B cell (primary cell): ENCODE data around the gene NUP214. TPM values are rescaled to one million over a fixed set of nuclear protein-coding genes. Genes with fewer than 3 reads are reported as not detected.
A peak's percentile ranks its signal among the peaks of the same experiment; 100 is the strongest.

ENCODE experiments used
- ATAC-seq: fragments of 200-7000 bp; cut with Tn5 transposase; one replicate; pipeline ENCODE4 v1.10.0; 2021; ENCODE audit warnings: low read depth, mild to moderate bottlenecking, moderate number of reproducible peaks, moderate library complexity
- CTCF ChIA-PET: fragments of 350-600 bp; sonication (Branson Sonifier 250); formaldehyde crosslinking; loops from one replicate; lab custom pipeline; 2021; ENCODE audit warnings: antibody characterized with exemption, inconsistent platforms; lab: Charles Lee
- POLR2A ChIA-PET: fragments of 350-600 bp; sonication (Branson Sonifier 250); formaldehyde crosslinking; loops from one replicate; lab custom pipeline; 2021; ENCODE audit warnings: antibody characterized with exemption; lab: Charles Lee
- DNase-seq: peaks from one replicate; pipeline ENCODE4 v3.0.0; 2013
- H2AFZ ChIP-seq: 2 replicates; pipeline ENCODE4 v1.6.1; 2012; ENCODE audit warnings: mild to moderate bottlenecking, low read depth, low read length; ENCODE audit not compliant: insufficient read depth, poor library complexity, severe bottlenecking
- H3K27ac ChIP-seq, 2 donors: 1 replicate in 1 of 2; 2 replicates in 1 of 2; pipeline ENCODE4 v1.5.1; 2012 to 2013; ENCODE audit warnings: low read length in 2 of 2, mild to moderate bottlenecking in 2 of 2, moderate library complexity in 1 of 2
- H3K27me3 ChIP-seq, 4 experiments: fragments of 200-600 bp in 1 of 4; sonication (generic) in 1 of 4; replicated peaks in 1 of 4; 1 replicate in 2 of 4; 2 replicates in 2 of 4; pipeline versions ENCODE4 v1.6.1 to v1.7.0; 2013 to 2016; ENCODE audit warnings: low read length in 3 of 4, mild to moderate bottlenecking in 2 of 4, mixed read lengths in 1 of 4, moderate library complexity in 1 of 4; ENCODE audit not compliant: insufficient read depth in 4 of 4, control insufficient read depth in 3 of 4; ENCODE audit errors: control extremely low read depth in 1 of 4
- H3K36me3 ChIP-seq, 2 experiments: replicated peaks in 1 of 2; 1 replicate in 1 of 2; 2 replicates in 1 of 2; pipeline versions ENCODE4 v1.6.1 to v1.7.1; 2013; ENCODE audit warnings: low read length in 1 of 2; ENCODE audit not compliant: insufficient read depth in 2 of 2, control insufficient read depth in 1 of 2; ENCODE audit errors: control extremely low read depth in 1 of 2, extremely low read depth in 1 of 2
- H3K4me1 ChIP-seq, 2 donors: fragments of 200-600 bp in 1 of 2; sonication (generic) in 1 of 2; 1 replicate in 1 of 2; 2 replicates in 1 of 2; pipeline versions ENCODE4 v1.5.1 to v1.6.1; 2013 to 2017; ENCODE audit warnings: low read length in 2 of 2; ENCODE audit not compliant: control insufficient read depth in 2 of 2, insufficient read depth in 2 of 2
- H3K4me2 ChIP-seq: replicated peaks from 2 replicates; pipeline ENCODE3; 2012; ENCODE audit warnings: mild to moderate bottlenecking, low read depth, low read length; ENCODE audit not compliant: poor library complexity, severe bottlenecking
- H3K4me3 ChIP-seq, 5 experiments: fragments of 200-600 bp in 1 of 5; sonication (generic) in 1 of 5; 1 replicate in 3 of 5; 2 replicates in 2 of 5; pipeline versions ENCODE4 v1.5.1 to v1.7.0; 2011 to 2016; ENCODE audit warnings: low read length in 4 of 5, mild to moderate bottlenecking in 4 of 5, low read depth in 2 of 5, control low read depth in 1 of 5, moderate library complexity in 1 of 5; ENCODE audit not compliant: insufficient read depth in 1 of 5; ENCODE audit errors: control extremely low read depth in 1 of 5, extremely low read depth in 1 of 5
- H3K79me2 ChIP-seq: fragments of 200-600 bp; sonication (generic); one replicate; pipeline ENCODE4 v1.6.0; 2016; ENCODE audit warnings: low read length; ENCODE audit not compliant: control insufficient read depth, insufficient read depth
- H3K9ac ChIP-seq: fragments of 200-600 bp; sonication (generic); 2 replicates; pipeline ENCODE4 v1.6.1; 2017; ENCODE audit warnings: mild to moderate bottlenecking, low read length, moderate library complexity
- H3K9me3 ChIP-seq, 3 donors: one replicate each; pipeline versions ENCODE4 v1.6.1 to v1.7.1; 2013; ENCODE audit warnings: low read length in 2 of 3; ENCODE audit not compliant: control insufficient read depth in 2 of 3, insufficient read depth in 1 of 3; ENCODE audit errors: control extremely low read depth in 1 of 3
- H4K20me1 ChIP-seq: 2 replicates; pipeline ENCODE4 v1.6.0; 2012; ENCODE audit warnings: mild to moderate bottlenecking, low read length; ENCODE audit not compliant: insufficient read depth, control insufficient read depth, poor library complexity, severe bottlenecking
- H3K27ac Mint-ChIP-seq: one replicate; pipeline ENCODE4 v1.8.0; 2021; ENCODE audit warnings: mixed read lengths
- H3K27me3 Mint-ChIP-seq: one replicate; pipeline ENCODE4 v1.8.0; 2021; ENCODE audit warnings: mixed read lengths
- H3K4me1 Mint-ChIP-seq: one replicate; pipeline ENCODE4 v1.8.0; 2021; ENCODE audit warnings: mixed read lengths
- H3K4me3 Mint-ChIP-seq: one replicate; pipeline ENCODE4 v1.8.0; 2021; ENCODE audit warnings: mixed read lengths
- H3K9me3 Mint-ChIP-seq: one replicate; pipeline ENCODE4 v1.8.0; 2022; ENCODE audit warnings: mixed read lengths; ENCODE audit not compliant: insufficient read depth
- CTCF ChIP-seq: fragments of 200-600 bp; IDR thresholded peaks from one replicate; pipeline ENCODE4 v1.8.0; 2022; ENCODE audit warnings: antibody characterized with exemption, mild to moderate bottlenecking
- EZH2 ChIP-seq: IDR thresholded peaks from 2 replicates; pipeline ENCODE4 v1.6.1; 2012; ENCODE audit warnings: borderline replicate concordance, low read depth, mild to moderate bottlenecking, moderate library complexity, low read length; ENCODE audit not compliant: insufficient read depth, poor library complexity, severe bottlenecking
- WGBS: methylation state at CpG from one replicate; pipeline ENCODE4 v1.1.5; 2013; ENCODE audit warnings: missing lambda C conversion rate; ENCODE audit not compliant: insufficient coverage; 5-methylcytosine and 5-hydroxymethylcytosine counted together
- intact Hi-C: fragments of 100-400 bp; cut with micrococcal nuclease; formaldehyde crosslinking; loops from one replicate; pipeline ENCODE4 v1.10.0; 2022
- polyA plus RNA-seq: library from polyadenylated mRNA; depleted of rRNA; stranded (reverse); fragments of >200 nt; gene quantifications from 2 replicates; pipeline ENCODE4 v1.2.3, GENCODE V29; 2012
- total RNA-seq, 2 donors: library from RNA; stranded (reverse); fragments of 120-200 nt in 1 of 2; gene quantifications; 1 replicate in 1 of 2; 2 replicates in 1 of 2; pipeline versions ENCODE4 v1.2.3 to v1.2.4, GENCODE V29; 2013 to 2022

The NUP214 gene
- total and polyA plus RNA-seq, 2 donors (not counting 1 experiment from before 2014, with no cell fraction given), result 19.0 to 94.6 TPM

- H3K4me3 ChIP-seq, result no peak overlapping the region
- H3K27me3 ChIP-seq, result no peaks in the 10 kb centered on the region
- TF ChIP-seq EZH2, result no peak
- no peak for TF ChIP-seq CTCF
- peaks cover 0 to 17% of the 10 kb centered on the region in 2 experiments for H3K36me3 ChIP-seq
- H3K27ac Mint-ChIP-seq, result peak overlapping the region; percentile 43
- H4K20me1 ChIP-seq, result no peaks in the 10 kb centered on the region
- peaks cover 7 to 13% of the 10 kb centered on the region in 2 donors for H3K4me1 ChIP-seq
- H3K4me1 Mint-ChIP-seq, result peaks cover 7% of the 10 kb centered on the region
- H3K9me3 ChIP-seq, result no peaks in the 10 kb centered on the region
- H3K4me3 Mint-ChIP-seq, result no peak overlapping the region
- no peaks in the 10 kb centered on the region for H3K9me3 Mint-ChIP-seq
- no peaks in the 10 kb centered on the region for H3K79me2 ChIP-seq
- no peak overlapping the region for H3K4me2 ChIP-seq
- ChIA-PET POLR2A (no interaction called here), CTCF (no interaction called here)
- intact Hi-C loops, result no loop called here
- 98% methylated on average over 4 of the region's 6 CpGs for WGBS
- no peak overlapping the region for H2AFZ ChIP-seq
- ATAC-seq, result no peak
- H3K27me3 Mint-ChIP-seq, result no peaks in the 10 kb centered on the region
- H3K9ac ChIP-seq, result no peak overlapping the region
- H3K27ac ChIP-seq, result no peak overlapping the region
- no peak for DNase-seq
Measured at GRCh38 chr9:131222460-131222859, 97.1 kb downstream of the NUP214 start.

- no CpG with 5 or more reads among the region's 3 CpGs for WGBS
- H4K20me1 ChIP-seq, result no peaks in the 10 kb centered on the region
- intact Hi-C loops, result no loop called here
- H3K27me3 ChIP-seq, result no peaks in the 10 kb centered on the region
- H3K4me1 ChIP-seq, result peaks cover 14 to 22% of the 10 kb centered on the region in 2 donors
- POLR2A ChIA-PET, result no interaction called here
- H3K4me2 ChIP-seq, result no peak overlapping the region
- no peak overlapping the region for H2AFZ ChIP-seq
- TF ChIP-seq CTCF (no peak), EZH2 (no peak)
- peaks cover 0 to 29% of the 10 kb centered on the region in 2 experiments for H3K36me3 ChIP-seq
- H3K9me3 ChIP-seq, result no peaks in the 10 kb centered on the region
- H3K9ac ChIP-seq, result no peak overlapping the region
- H3K4me1 Mint-ChIP-seq, result peaks cover 14% of the 10 kb centered on the region
- no peak overlapping the region for H3K4me3 ChIP-seq
- DNase-seq, result no peak
- no peak for ATAC-seq
- H3K27ac Mint-ChIP-seq, result no peak overlapping the region
- no peak overlapping the region for H3K4me3 Mint-ChIP-seq
- H3K79me2 ChIP-seq, result no peaks in the 10 kb centered on the region
- H3K27ac ChIP-seq, result no peak overlapping the region
- no peaks in the 10 kb centered on the region for H3K27me3 Mint-ChIP-seq
- CTCF ChIA-PET, result no interaction called here
- no peaks in the 10 kb centered on the region for H3K9me3 Mint-ChIP-seq
Measured at GRCh38 chr9:131226226-131226625, 100.8 kb downstream of the NUP214 start.
